Measurements from ENCODE around the gene MAN2A2.
"Not testable (repeated sequence)": the region's sequence is repeated elsewhere in the genome, so short reads cannot be mapped to it uniquely, and the experiment has no call there.

MAN2A2 gene

DNA sequence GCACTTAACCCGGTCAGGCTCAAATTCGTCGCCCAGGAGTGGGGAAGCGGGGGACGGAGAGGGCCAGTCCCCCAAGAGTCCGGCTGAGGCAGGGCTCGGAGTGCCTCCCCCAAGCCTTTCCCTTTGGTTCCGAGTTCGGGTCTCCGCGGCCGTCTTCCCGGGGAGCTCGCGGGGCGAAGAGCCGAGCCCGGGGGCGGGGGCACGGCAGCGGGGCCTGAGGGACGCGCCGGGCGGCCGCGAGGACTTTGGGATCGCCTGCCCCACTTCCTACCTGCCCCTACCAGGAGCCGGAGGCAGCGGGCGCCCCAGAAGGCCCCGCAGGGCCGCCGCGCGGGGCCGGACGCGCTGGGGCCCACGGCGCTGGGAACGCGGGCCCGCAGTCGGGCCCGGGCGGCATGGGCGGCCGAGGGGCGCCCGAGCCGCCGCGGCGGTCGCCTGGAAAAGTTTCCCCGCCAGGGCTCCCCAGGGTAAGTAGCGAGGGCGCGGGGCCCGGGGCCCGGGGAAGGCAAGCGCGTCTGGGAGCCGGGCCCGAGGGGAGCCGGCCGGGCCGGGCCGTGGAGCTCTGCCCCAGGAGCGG lies 31.9 kb upstream of the MAN2A2 start:
- peak; percentile 17 for DNase-seq (ENCODE audit: low read depth)

DNA sequence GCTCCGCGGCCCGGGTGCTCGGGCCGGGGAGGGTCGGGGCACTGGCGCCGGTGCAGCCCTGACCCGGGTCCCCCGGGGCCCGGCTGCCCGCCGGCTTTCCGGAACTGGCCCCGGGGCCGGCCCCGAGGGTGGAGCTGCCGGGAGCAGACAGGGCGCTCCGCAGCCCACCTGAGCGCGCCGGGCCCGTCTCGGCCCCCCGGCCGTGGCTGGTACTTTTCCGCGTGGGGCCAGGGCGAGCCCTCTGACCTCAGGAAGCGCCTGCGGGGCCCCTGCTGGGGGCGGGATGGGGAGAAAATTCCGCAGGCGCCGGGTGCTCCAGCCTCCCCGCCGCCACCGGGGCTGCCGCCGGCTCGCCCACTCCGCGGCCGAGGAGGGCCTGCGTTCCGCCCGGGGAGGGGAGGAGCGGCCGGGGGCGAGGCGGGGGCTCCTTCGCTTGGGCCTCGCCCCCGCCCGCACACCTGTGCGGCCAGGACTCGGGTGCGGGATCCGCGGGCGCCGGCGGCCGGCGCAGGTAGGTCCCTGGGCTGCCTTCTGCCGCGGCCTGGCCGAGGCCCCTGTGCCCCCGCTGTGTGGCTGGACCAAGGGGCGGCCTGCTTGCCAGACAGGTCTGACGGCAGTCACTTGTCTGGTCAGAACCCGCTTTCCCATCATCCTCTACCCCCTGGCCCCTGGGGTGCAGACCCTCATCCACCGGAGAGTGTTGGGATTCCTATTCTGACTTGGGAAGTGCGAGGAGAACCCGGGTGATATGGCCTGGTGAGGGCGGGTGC lies 31.2 kb upstream of the MAN2A2 start:
- DNase-seq (ENCODE audit: low read depth): no peak

DNA sequence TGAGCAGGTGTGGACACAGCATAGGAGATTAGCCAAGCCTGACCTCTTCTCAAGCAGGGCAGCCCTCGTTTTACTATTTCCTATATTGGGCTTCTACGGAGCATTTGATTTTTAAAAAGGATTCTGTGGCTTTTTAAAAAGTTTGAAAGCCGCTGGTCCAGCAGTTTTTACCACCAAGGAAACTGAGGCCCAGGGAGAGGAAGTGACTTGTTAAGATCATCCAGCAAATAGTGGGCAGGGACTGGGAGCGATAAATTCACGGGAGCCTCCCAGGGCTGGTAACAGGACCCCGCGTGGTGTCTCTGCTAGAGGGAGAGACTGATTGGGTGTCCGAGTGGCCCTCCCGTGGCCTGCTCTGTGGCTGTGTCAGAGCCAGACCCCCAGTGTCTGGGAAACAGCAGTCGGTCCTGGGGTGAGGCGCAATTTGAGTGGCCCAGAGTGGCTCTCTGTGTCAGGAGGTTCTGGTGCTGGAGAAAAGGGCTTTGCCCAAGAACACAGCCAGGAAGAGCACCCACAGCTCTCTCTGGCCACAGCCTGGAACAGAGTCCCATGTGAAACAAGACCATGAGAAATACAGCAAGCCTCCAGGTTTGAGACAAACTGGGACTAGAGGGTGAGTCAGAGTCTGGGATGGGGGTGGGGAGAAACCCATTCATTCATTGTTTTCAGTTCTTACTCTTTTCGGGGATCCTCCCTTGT lies 30.5 kb upstream of the MAN2A2 start:
- DNase-seq (ENCODE audit: low read depth): no peak

DNA sequence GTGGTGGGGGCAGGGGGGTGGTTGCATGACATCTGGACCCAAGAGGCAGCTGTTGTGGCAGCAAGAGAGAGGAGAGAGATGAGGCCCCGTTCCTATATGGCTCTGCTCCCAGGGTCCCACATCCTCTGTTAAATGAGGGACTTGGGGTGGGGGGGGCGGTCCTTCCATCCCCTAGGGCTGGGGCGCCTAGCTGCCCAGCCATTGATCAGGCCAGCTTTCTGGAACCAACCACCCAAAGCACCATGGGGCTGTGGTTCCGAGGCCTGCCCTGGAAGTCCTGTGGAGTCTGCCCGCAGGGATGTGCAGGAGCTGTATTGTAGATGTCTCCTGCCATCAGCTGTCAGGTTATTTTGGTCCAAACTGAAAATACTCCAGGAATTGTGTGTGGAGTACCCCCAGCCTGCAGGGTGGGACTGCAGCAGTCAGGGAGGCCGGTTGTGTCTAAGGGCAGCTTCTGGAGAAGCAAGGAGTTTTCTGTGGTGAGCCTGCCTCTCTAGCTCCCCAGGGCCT lies 29.6 kb upstream of the MAN2A2 start:
- no peak for DNase-seq (ENCODE audit: low read depth)

DNA sequence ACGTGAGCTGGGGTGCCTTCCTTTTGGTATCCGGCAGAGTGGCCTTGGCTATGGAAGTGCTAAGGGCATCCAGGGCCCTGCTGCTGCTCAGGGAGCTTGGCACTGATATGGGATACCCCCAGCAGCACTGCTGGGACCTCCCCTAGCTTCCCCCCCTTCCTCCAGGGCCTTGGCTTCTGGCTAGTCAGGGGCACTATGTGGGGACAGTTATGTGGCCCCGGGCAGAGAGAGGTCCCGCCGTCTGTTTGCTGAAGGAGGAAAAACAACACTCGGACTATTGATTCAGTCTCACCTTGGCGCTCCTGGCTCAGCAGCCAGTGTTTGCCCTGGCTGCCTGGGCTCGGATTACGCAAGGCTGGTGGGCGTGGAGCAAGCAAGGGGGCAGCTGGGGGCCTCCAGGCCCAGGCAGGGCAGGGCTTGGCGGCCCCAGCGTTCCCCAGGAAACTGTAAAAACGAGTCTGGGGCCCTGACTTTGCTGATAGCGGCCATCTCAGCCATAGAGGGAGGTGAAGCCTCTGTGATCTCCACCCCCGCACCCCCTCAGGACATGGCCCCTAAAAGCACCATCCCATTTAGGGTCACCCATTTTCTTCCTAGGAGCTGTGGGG lies 29.0 kb upstream of the MAN2A2 start:
- no peak for DNase-seq (ENCODE audit: low read depth)

DNA sequence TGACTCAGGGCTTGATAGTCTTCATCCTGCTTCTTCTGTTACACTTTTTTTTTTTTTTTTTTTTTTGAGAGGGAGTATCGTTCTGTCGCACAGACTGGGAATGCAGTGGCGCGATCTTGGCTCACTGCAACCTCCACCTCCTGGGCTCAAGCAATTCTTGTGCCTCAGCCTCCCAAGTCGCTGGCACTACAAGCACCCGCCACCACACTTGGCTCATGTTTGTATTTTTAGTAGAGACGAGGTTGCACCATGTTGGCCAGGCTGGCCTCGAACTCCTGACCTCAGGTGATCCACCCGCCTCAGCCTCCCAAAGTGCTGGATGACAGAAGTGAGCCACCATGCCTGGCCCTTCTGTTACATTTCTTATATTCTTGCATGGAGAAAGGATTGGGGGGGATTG lies 28.1 kb upstream of the MAN2A2 start:
- not testable (repeated sequence) for DNase-seq (ENCODE audit: low read depth)

DNA sequence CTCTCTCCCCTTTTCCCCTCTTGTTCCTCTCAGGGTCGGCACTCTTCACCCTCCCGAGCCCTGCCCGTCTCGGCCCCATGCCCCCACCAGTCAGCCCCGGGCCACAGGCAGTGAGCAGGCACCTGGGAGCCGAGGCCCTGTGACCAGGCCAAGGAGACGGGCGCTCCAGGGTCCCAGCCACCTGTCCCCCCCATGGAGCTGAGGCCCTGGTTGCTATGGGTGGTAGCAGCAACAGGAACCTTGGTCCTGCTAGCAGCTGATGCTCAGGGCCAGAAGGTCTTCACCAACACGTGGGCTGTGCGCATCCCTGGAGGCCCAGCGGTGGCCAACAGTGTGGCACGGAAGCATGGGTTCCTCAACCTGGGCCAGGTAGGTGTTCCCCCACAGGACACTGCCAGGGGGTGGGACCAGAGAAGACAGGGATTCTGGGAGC lies 27.5 kb upstream of the MAN2A2 start:
- no peak for DNase-seq (ENCODE audit: low read depth)

DNA sequence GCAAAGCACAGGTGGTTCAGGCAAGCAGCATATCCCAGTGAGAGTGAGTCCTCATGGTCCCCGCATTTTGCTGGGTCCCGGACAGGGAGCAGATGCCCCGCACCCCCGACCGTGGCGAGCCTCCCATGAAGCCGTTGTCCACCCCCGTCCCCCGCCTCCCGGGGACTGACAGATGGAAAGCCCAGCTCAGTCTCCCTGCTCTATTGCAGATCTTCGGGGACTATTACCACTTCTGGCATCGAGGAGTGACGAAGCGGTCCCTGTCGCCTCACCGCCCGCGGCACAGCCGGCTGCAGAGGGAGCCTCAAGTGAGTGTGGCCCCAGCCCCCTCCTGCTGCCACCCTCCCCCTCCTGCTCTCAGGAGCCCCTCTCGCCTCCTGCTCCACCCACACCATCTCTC lies 27.1 kb upstream of the MAN2A2 start:
- no peak for DNase-seq (ENCODE audit: low read depth)

DNA sequence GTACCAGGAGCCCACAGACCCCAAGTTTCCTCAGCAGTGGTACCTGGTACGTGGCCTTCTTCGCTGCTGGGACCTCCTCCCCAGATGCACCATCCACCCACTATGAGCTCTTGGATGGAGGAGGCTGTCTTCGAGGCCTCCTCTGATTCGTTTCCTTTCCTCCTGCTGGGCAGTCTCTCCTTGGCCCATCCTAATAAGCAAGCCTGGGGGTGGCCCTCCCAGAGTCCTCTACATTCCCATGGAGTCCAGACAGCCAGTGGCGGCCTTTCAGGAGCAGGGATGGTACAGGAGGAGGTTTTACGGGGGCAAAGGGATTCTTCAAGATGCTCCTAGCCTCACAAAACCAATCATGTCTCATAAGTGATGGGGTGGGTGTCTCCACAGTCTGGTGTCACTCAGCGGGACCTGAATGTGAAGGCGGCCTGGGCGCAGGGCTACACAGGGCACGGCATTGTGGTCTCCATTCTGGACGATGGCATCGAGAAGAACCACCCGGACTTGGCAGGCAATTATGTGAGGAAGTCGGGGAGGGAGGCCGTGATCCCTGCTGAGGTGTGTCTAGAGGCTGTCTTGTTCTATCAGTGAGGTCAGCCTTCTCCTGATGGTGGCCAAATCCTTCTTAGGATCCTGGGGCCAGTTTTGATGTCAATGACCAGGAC lies 26.5 kb upstream of the MAN2A2 start:
- no peak for DNase-seq (ENCODE audit: low read depth)

DNA sequence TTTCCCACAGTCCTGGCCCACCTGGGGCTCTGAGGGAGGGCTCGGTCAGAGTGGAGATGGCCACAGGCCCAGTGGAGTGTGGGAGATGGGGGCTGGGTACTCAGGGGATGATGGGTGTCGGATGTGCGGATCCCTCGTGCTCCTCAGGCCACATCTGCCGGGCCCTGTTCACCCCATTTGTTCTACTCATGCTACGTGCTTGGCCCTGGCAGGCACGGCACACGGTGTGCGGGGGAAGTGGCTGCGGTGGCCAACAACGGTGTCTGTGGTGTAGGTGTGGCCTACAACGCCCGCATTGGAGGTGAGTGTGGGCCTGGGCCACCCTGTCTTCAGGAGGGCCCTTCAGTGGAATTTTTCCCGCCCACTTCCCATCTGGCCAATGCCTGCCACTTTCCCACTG lies 25.8 kb upstream of the MAN2A2 start:
- DNase-seq (ENCODE audit: low read depth): no peak

DNA sequence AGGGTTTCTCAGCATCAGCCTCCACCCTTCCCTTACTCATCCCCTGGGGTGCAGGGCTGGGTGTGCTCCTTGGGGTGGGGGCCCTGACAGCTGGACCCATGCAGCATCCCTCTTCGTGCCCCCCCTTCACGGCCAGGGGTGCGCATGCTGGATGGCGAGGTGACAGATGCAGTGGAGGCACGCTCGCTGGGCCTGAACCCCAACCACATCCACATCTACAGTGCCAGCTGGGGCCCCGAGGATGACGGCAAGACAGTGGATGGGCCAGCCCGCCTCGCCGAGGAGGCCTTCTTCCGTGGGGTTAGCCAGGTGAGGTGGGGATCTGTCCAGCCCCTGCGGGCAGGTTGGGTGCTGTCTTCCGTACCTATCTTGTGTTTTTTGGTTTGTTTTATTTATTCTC lies 25.1 kb upstream of the MAN2A2 start:
- DNase-seq (ENCODE audit: low read depth): no peak

DNA sequence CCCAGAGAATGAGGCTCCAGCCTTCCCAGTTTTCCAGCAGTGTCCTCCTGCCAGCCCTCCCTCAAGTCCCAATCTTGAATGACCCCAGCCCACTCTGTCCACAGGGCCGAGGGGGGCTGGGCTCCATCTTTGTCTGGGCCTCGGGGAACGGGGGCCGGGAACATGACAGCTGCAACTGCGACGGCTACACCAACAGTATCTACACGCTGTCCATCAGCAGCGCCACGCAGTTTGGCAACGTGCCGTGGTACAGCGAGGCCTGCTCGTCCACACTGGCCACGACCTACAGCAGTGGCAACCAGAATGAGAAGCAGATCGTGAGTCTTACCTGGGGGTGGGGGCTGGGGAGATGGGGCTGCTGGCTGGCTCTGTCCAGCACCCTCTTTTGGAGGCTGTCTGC lies 24.4 kb upstream of the MAN2A2 start:
- DNase-seq (ENCODE audit: low read depth): no peak

DNA sequence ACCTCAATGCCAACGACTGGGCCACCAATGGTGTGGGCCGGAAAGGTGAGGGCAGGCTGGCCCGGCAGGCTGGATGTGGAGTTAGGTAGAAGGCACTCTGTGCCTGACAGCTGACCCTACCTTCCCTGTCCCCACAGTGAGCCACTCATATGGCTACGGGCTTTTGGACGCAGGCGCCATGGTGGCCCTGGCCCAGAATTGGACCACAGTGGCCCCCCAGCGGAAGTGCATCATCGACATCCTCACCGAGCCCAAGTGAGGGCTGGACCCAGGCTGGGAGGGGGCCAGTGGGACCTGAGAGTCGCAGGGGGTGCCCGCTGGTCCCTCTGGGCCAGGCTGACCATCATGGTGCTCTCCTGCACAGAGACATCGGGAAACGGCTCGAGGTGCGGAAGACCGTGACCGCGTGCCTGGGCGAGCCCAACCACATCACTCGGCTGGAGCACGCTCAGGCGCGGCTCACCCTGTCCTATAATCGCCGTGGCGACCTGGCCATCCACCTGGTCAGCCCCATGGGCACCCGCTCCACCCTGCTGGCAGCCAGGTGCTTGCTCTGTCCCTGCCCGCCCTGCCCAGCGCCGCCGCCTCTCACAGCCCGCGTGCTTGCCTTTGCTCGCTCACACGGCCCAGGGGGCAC lies 23.3 kb upstream of the MAN2A2 start:
- no peak for DNase-seq (ENCODE audit: low read depth)

DNA sequence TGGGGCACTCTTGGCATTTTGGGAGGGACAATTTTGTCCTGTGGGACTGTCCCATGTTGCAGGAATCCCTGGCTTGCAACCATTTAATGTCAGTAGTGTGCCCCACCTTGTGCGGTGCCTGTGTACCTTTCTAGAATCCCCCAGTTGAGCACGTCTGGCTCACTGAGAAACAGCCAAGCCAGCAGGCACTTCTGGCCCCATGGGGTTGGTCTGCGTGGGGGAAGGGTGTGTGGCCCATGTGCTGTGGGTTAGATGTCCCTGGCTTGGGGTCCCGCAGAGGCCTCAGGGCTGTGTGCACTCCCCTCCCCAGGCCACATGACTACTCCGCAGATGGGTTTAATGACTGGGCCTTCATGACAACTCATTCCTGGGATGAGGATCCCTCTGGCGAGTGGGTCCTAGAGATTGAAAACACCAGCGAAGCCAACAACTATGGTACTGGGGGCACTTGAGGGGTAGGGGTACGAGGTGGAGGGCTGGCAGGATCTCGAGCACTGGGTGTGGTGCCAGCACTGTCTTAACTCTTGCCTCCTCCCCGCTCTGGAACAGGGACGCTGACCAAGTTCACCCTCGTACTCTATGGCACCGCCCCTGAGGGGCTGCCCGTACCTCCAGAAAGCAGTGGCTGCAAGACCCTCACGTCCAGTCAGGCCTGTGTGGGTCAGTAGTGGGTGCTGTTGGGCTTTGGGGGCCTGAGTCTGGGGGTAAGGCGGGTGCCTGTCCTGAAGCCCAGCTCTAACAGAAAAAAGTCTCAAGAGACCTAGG lies 22.5 kb upstream of the MAN2A2 start:
- no peak for DNase-seq (ENCODE audit: low read depth)

DNA sequence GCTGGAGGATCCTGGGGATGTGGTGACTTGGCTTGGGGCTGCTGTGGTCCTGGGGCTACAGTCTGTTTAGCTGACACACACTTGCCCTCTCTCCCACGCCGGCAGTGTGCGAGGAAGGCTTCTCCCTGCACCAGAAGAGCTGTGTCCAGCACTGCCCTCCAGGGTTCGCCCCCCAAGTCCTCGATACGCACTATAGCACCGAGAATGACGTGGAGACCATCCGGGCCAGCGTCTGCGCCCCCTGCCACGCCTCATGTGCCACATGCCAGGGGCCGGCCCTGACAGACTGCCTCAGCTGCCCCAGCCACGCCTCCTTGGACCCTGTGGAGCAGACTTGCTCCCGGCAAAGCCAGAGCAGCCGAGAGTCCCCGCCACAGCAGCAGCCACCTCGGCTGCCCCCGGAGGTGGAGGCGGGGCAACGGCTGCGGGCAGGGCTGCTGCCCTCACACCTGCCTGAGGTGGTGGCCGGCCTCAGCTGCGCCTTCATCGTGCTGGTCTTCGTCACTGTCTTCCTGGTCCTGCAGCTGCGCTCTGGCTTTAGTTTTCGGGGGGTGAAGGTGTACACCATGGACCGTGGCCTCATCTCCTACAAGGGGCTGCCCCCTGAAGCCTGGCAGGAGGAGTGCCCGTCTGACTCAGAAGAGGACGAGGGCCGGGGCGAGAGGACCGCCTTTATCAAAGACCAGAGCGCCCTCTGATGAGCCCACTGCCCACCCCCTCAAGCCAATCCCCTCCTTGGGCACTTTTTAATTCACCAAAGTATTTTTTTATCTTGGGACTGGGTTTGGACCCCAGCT lies 21.7 kb upstream of the MAN2A2 start:
- DNase-seq (ENCODE audit: low read depth): no peak

DNA sequence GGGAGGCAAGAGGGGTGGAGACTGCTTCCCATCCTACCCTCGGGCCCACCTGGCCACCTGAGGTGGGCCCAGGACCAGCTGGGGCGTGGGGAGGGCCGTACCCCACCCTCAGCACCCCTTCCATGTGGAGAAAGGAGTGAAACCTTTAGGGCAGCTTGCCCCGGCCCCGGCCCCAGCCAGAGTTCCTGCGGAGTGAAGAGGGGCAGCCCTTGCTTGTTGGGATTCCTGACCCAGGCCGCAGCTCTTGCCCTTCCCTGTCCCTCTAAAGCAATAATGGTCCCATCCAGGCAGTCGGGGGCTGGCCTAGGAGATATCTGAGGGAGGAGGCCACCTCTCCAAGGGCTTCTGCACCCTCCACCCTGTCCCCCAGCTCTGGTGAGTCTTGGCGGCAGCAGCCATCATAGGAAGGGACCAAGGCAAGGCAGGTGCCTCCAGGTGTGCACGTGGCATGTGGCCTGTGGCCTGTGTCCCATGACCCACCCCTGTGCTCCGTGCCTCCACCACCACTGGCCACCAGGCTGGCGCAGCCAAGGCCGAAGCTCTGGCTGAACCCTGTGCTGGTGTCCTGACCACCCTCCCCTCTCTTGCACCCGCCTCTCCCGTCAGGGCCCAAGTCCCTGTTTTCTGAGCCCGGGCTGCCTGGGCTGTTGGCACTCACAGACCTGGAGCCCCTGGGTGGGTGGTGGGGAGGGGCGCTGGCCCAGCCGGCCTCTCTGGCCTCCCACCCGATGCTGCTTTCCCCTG lies 21.0 kb upstream of the MAN2A2 start:
- DNase-seq (ENCODE audit: low read depth): no peak

DNA sequence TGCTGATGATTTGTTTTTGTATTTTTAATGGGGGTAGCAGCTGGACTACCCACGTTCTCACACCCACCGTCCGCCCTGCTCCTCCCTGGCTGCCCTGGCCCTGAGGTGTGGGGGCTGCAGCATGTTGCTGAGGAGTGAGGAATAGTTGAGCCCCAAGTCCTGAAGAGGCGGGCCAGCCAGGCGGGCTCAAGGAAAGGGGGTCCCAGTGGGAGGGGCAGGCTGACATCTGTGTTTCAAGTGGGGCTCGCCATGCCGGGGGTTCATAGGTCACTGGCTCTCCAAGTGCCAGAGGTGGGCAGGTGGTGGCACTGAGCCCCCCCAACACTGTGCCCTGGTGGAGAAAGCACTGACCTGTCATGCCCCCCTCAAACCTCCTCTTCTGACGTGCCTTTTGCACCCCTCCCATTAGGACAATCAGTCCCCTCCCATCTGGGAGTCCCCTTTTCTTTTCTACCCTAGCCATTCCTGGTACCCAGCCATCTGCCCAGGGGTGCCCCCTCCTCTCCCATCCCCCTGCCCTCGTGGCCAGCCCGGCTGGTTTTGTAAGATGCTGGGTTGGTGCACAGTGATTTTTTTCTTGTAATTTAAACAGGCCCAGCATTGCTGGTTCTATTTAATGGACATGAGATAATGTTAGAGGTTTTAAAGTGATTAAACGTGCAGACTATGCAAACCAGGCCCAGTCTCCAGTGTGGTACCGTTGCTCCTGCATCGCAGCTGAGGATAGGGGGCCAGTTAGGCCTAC lies 20.1 kb upstream of the MAN2A2 start:
- DNase-seq (ENCODE audit: low read depth): no peak

DNA sequence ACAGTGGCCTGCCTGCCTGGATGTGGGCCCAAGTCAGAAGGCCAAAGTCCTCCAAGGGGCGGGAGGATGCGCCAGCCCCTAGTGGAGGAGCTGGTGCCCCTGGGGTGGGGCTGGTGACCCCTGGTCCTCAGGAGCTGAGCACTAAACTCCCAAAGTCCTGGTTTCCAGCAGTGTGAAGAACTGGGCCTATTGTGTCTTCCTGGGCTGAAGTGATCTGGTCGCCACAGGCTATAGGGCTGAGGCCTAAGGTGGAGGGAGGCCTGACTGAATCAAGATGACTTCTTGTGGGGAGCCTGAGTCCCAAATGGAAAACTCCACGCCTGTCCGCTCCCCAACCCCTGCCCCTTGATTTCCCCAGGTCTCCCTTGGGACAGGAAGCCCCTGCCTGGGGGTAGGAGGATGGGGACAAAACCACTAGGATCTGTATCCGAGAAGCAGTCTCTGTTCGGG lies 19.6 kb upstream of the MAN2A2 start:
- no peak for DNase-seq (ENCODE audit: low read depth)
